ENCODE measurements around the gene GRM4.

- no peak for TF ChIP-seq REST (IDR thresholded peaks at IDR 0.05; ENCODE audit: low read depth, low read length)
- no peak for TF ChIP-seq TCF12 (IDR thresholded peaks at IDR 0.05; ENCODE audit: low read depth, low read length)
- TF ChIP-seq CTCF (IDR thresholded peaks at IDR 0.05 in 2 of 3, conservative IDR thresholded peaks at IDR 0.05 in 1 of 3; ENCODE audit: control insufficient read depth in 2 of 3, extremely low read depth in 1 of 3, insufficient read depth in 1 of 3, low read depth in 3 of 3, low read length in 3 of 3), result no peak
- TF ChIP-seq POLR2A (IDR thresholded peaks at IDR 0.05; ENCODE audit: low read depth, low read length), result no peak
- TF ChIP-seq RCOR1 (conservative IDR thresholded peaks at IDR 0.05; ENCODE audit: low read depth, low read length), result no peak
- TF ChIP-seq USF1 (IDR thresholded peaks at IDR 0.05; ENCODE audit: borderline replicate concordance, extremely low read length, insufficient read depth, low read depth, low read length), result no peak
- TF ChIP-seq KDM1A (IDR thresholded peaks at IDR 0.05; ENCODE audit: borderline replicate concordance), result no peak
- TF ChIP-seq NR2C2 (IDR thresholded peaks at IDR 0.05; ENCODE audit: borderline replicate concordance, control insufficient read depth, insufficient read length, low read depth), result no peak
- TF ChIP-seq USF2 (IDR thresholded peaks at IDR 0.05; ENCODE audit: borderline replicate concordance, low read depth, low read length), result no peak
- no peak for TF ChIP-seq RBBP5 (conservative IDR thresholded peaks at IDR 0.05)
Measured at GRCh38 chr6:33994472-33995308, 151.2 kb downstream of the GRM4 start.

Data from GM12878 (cell line).